CD14-positive monocyte (primary cell): ENCODE data around the gene ANO4. TPM values are rescaled to one million over a fixed set of nuclear protein-coding genes. Genes with fewer than 3 reads are reported as not detected.

Experiments
- DNase-seq, 3 donors: peaks; one replicate each; pipeline ENCODE4 v3.0.0-alpha.2; 2011 to 2022
- H2AFZ ChIP-seq: 2 replicates; pipeline ENCODE4 v1.6.0; 2012; ENCODE audit warnings: mild to moderate bottlenecking, low read depth, low read length, inconsistent platforms; ENCODE audit not compliant: insufficient read depth, poor library complexity, severe bottlenecking
- H3K27ac ChIP-seq, 2 donors: 1 replicate in 1 of 2; 2 replicates in 1 of 2; pipeline ENCODE4 v1.5.1; 2012 to 2013; ENCODE audit warnings: low read length in 2 of 2, control low read depth in 1 of 2, inconsistent platforms in 1 of 2, low read depth in 1 of 2, mild to moderate bottlenecking in 1 of 2
- H3K27me3 ChIP-seq, 2 donors: one replicate each; pipeline versions ENCODE4 v1.6.0 to v1.6.1; 2011 to 2013; ENCODE audit warnings: low read length in 2 of 2; ENCODE audit not compliant: control insufficient read depth in 2 of 2, insufficient read depth in 2 of 2
- H3K36me3 ChIP-seq, 2 donors: replicated peaks in 1 of 2; 1 replicate in 1 of 2; 2 replicates in 1 of 2; pipeline versions ENCODE4 v1.5.1 to v1.6.1; 2012 to 2013; ENCODE audit warnings: low read length in 2 of 2, control low read depth in 1 of 2, inconsistent platforms in 1 of 2, mild to moderate bottlenecking in 1 of 2; ENCODE audit not compliant: insufficient read depth in 2 of 2, control insufficient read depth in 1 of 2
- H3K4me1 ChIP-seq, 2 donors: 1 replicate in 1 of 2; 2 replicates in 1 of 2; pipeline versions ENCODE4 v1.5.1 to v1.6.1; 2012 to 2013; ENCODE audit warnings: low read length in 2 of 2, control low read depth in 1 of 2, inconsistent platforms in 1 of 2, mild to moderate bottlenecking in 1 of 2, moderate library complexity in 1 of 2; ENCODE audit not compliant: insufficient read depth in 2 of 2, control insufficient read depth in 1 of 2
- H3K4me2 ChIP-seq: replicated peaks from 2 replicates; pipeline ENCODE3; 2012; ENCODE audit warnings: low read length, moderate library complexity, mild to moderate bottlenecking; ENCODE audit not compliant: poor library complexity, severe bottlenecking; ENCODE audit errors: extremely low read depth
- H3K4me3 ChIP-seq, 3 experiments: fragments of 200-600 bp in 1 of 3; sonication (generic) in 1 of 3; replicated peaks in 1 of 3; 1 replicate in 2 of 3; 2 replicates in 1 of 3; pipeline ENCODE4 v1.5.1; 2011 to 2013; ENCODE audit warnings: low read length in 3 of 3, mild to moderate bottlenecking in 3 of 3, control low read depth in 2 of 3, low read depth in 2 of 3, inconsistent platforms in 1 of 3, moderate library complexity in 1 of 3
- H3K79me2 ChIP-seq: 2 replicates; pipeline ENCODE4 v1.6.0; 2012; ENCODE audit warnings: mild to moderate bottlenecking, control low read depth, inconsistent platforms, low read length, moderate library complexity; ENCODE audit not compliant: insufficient read depth
- H3K9ac ChIP-seq: 2 replicates; pipeline ENCODE4 v1.6.0; 2017; ENCODE audit warnings: low read length, mild to moderate bottlenecking; ENCODE audit not compliant: insufficient read depth, poor library complexity, severe bottlenecking
- H3K9me3 ChIP-seq, 2 donors: replicated peaks in 1 of 2; 1 replicate in 1 of 2; 2 replicates in 1 of 2; pipeline versions ENCODE4 v1.5.1 to v1.6.1; 2012 to 2013; ENCODE audit warnings: low read length in 2 of 2, control low read depth in 1 of 2; ENCODE audit not compliant: control insufficient read depth in 1 of 2, insufficient read depth in 1 of 2
- H4K20me1 ChIP-seq: 2 replicates; pipeline ENCODE4 v1.6.0; 2012; ENCODE audit warnings: mild to moderate bottlenecking, low read length, control low read depth, moderate library complexity; ENCODE audit not compliant: insufficient read depth
- H3K27ac Mint-ChIP-seq, 7 donors: one replicate each; pipeline ENCODE4 v1.8.0; 2020; ENCODE audit warnings: mild to moderate bottlenecking in 7 of 7, mixed read lengths in 7 of 7, moderate library complexity in 6 of 7, inconsistent platforms in 2 of 7
- H3K27me3 Mint-ChIP-seq, 3 donors: one replicate each; pipeline ENCODE4 v1.8.0; 2021 to 2022; ENCODE audit warnings: low read depth in 3 of 3, mild to moderate bottlenecking in 3 of 3, mixed read lengths in 3 of 3, moderate library complexity in 3 of 3, inconsistent platforms in 1 of 3
- H3K36me3 Mint-ChIP-seq, 2 donors: one replicate each; pipeline ENCODE4 v1.8.0; 2020; ENCODE audit warnings: mixed read lengths in 2 of 2, inconsistent platforms in 1 of 2, mild to moderate bottlenecking in 1 of 2
- H3K4me1 Mint-ChIP-seq: one replicate; pipeline ENCODE4 v1.8.0; 2020; ENCODE audit warnings: mild to moderate bottlenecking, mixed read lengths
- H3K4me3 Mint-ChIP-seq, 2 donors: one replicate each; pipeline ENCODE4 v1.8.0; 2020; ENCODE audit warnings: mild to moderate bottlenecking in 2 of 2, mixed read lengths in 2 of 2, moderate library complexity in 1 of 2
- H3K9me3 Mint-ChIP-seq, 7 donors: one replicate each; pipeline ENCODE4 v1.8.0; 2020 to 2022; ENCODE audit warnings: mixed read lengths in 7 of 7, mild to moderate bottlenecking in 6 of 7, moderate library complexity in 6 of 7, inconsistent platforms in 2 of 7
- WGBS: methylation state at CpG from one replicate; pipeline ENCODE4 v1.1.5; 2013; ENCODE audit warnings: missing lambda C conversion rate; ENCODE audit not compliant: insufficient coverage; 5-methylcytosine and 5-hydroxymethylcytosine counted together
- intact Hi-C, 2 donors: fragments of 100-400 bp; cut with micrococcal nuclease; formaldehyde crosslinking; loops; one replicate each; pipeline versions ENCODE4 v1.15.0 to v1.15.1; 2023
- polyA plus RNA-seq, 3 donors: library from polyadenylated mRNA; depleted of rRNA in 1 of 3; unstranded in 2 of 3; stranded (reverse) in 1 of 3; fragments of 300-500 nt in 2 of 3; fragments of >200 nt in 1 of 3; fragmentation: Illumina TruSeq in 2 of 3; gene quantifications; 1 replicate in 2 of 3; 2 replicates in 1 of 3; pipeline ENCODE4 v1.2.3, GENCODE V29; 2012 to 2021
- TF ChIP-seq, protein P1 (sequence below): fragments of 200-600 bp; IDR thresholded peaks from one replicate; pipeline ENCODE4 v1.8.0; 2022; ENCODE audit warnings: antibody characterized with exemption, mild to moderate bottlenecking

ANO4 gene
- polyA plus RNA-seq, 3 donors = not detected

DNA sequence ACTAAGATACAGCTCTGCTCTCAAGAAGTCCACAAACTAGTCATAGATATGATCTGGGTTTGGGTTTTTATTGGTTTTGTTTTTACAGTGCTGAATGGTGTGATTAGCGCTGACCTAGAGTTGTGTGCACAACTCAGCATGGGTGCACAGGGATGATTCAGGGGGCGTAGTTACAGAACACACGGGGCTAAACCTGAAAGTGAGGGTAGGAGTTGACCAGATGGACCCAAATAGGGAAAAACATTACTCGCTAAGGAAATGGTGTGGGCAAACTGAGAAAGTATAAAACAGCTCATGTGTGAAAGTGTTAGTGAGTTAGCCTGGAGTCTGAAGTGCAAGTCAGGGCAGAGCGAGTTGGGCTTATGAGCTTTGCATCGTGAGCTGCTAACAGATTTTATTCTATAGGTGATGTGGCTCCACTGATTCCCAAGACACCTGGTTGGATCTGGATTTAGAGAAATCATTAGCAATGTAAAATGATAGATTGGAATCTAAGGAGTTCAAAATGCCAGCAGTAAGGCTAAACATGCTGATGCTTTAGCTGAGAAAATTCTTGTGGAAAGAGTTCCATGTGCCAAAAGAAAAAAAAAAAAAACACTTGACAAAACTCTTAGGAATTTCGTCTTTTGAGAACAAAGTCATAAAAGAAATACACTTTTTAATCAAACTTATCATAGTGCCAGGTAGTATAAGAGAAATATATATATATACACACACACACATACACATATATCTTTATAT, 280.5 kb downstream of the ANO4 start:
- no peak overlapping the region for H3K27ac ChIP-seq
- Mint-ChIP-seq H3K36me3 (no peaks in the 10 kb centered on the region), H3K27me3 (no peaks in the 10 kb centered on the region), H3K9me3 (peaks cover 0 to 8% (median 0%) of the 10 kb centered on the region in 7 donors), H3K27ac (no peak overlapping the region), H3K4me1 (no peaks in the 10 kb centered on the region), H3K4me3 (no peak overlapping the region)
- no peak overlapping the region for H2AFZ ChIP-seq
- H3K4me1 ChIP-seq = no peaks in the 10 kb centered on the region
- H4K20me1 ChIP-seq = no peaks in the 10 kb centered on the region
- no peaks in the 10 kb centered on the region for H3K27me3 ChIP-seq
- no peaks in the 10 kb centered on the region for H3K9me3 ChIP-seq
- 88% methylated on average over 6 of the region's 7 CpGs for WGBS
- TF ChIP-seq, protein P1, sequence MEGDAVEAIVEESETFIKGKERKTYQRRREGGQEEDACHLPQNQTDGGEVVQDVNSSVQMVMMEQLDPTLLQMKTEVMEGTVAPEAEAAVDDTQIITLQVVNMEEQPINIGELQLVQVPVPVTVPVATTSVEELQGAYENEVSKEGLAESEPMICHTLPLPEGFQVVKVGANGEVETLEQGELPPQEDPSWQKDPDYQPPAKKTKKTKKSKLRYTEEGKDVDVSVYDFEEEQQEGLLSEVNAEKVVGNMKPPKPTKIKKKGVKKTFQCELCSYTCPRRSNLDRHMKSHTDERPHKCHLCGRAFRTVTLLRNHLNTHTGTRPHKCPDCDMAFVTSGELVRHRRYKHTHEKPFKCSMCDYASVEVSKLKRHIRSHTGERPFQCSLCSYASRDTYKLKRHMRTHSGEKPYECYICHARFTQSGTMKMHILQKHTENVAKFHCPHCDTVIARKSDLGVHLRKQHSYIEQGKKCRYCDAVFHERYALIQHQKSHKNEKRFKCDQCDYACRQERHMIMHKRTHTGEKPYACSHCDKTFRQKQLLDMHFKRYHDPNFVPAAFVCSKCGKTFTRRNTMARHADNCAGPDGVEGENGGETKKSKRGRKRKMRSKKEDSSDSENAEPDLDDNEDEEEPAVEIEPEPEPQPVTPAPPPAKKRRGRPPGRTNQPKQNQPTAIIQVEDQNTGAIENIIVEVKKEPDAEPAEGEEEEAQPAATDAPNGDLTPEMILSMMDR = no peak
- intact Hi-C loops = no loop called here
- no peak overlapping the region for H3K4me2 ChIP-seq
- H3K79me2 ChIP-seq = no peaks in the 10 kb centered on the region
- no peak overlapping the region for H3K9ac ChIP-seq
- H3K4me3 ChIP-seq = no peak overlapping the region
- H3K36me3 ChIP-seq = no peaks in the 10 kb centered on the region
- no peak for DNase-seq

- Histone ChIP-seq H2AFZ (no peak overlapping the region), H3K4me2 (no peak overlapping the region), H3K36me3 (no peaks in the 10 kb centered on the region), H4K20me1 (no peaks in the 10 kb centered on the region), H3K9me3 (no peaks in the 10 kb centered on the region), H3K27ac (no peak overlapping the region), H3K79me2 (no peaks in the 10 kb centered on the region), H3K9ac (no peak overlapping the region), H3K4me1 (no peaks in the 10 kb centered on the region), H3K27me3 (no peaks in the 10 kb centered on the region), H3K4me3 (no peak overlapping the region)
- peaks cover 0 to 4% (median 0%) of the 10 kb centered on the region in 7 donors for H3K9me3 Mint-ChIP-seq
- H3K36me3 Mint-ChIP-seq = no peaks in the 10 kb centered on the region
- H3K27ac Mint-ChIP-seq = no peak overlapping the region
- DNase-seq = no peak
- no peaks in the 10 kb centered on the region for H3K4me1 Mint-ChIP-seq
- intact Hi-C loops = no loop called here
- H3K4me3 Mint-ChIP-seq = no peak overlapping the region
- 65% methylated on average over 2 of the region's 4 CpGs for WGBS
- no peaks in the 10 kb centered on the region for H3K27me3 Mint-ChIP-seq
- TF ChIP-seq, protein P1 = no peak
Observed at GRCh38 chr12:101076921-101077320, 282.3 kb downstream of the ANO4 start.
